Activated T-helper 9 cell treated with anti-CD3 and anti-CD28 coated beads, Interleukin-2, amount 50 U/mL, for 16 hours (primary cell): Measurements from ENCODE around the gene ACBD6.

ENCODE experiments used
- DNase-seq: peaks from one replicate; pipeline ENCODE4 v3.0.0-alpha.2; 2020; ENCODE audit warnings: low read depth

ACBD6 gene

GRCh38 chr1:180525715-180526039 lies 23.3 kb upstream of the ACBD6 start:
- no peak for DNase-seq

- DNase-seq, result no peak
These were observed 22.7 kb upstream of the ACBD6 start for GRCh38 chr1:180524915-180525714.

DNA sequence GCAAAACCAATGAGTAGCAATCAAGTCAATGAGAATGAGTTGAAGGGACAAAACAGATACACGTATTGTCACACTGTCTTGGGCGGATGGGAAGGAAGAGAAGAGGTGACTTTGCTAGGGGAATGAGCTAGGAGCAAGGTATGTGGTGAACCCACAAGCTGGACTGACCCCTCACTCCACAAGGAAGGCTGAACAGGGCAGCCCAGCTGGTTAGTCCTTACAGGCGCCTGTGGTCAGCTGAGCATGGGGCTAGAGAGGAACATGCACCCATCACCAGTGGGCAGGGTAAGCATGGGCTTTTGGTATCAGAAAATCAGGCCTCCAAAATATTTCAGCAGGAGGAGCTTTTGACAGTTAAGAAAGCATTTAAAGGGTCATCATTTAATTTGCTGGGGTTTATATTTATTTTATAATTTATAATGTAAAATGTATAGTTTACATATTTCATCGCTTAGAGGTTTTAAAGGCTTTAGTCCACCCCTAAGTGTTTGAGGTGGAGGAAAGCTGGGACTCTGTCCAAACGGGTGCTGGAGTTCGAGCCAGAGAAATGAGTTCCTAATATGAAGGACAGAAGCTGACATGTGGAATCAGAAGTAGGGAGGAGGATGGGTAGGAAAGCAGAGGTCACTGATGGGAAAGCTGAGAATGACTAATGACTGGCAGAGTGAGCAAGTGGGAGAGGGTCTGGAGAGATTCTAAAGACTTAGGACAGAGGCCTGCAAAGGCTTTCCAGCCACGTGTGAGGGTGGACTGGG lies 22.0 kb upstream of the ACBD6 start:
- DNase-seq, result no peak

DNA sequence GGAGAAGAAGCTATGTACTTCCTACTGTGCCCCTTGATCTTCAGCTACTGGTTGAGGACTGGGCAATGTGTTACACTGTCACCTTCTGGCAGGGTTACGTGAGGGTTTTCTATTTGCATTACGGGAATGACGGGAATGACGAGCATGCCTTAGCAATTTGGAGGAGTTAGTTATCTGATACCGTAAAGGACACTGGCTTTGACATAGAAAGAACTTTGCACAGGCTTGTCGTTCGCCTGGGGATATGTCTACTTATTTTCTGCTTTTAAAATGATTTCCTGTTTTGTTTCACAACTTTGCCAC lies 19.8 kb upstream of the ACBD6 start:
- DNase-seq, result no peak

- no peak for DNase-seq
These were observed 19.3 kb upstream of the ACBD6 start for GRCh38 chr1:180521474-180522212.

DNA sequence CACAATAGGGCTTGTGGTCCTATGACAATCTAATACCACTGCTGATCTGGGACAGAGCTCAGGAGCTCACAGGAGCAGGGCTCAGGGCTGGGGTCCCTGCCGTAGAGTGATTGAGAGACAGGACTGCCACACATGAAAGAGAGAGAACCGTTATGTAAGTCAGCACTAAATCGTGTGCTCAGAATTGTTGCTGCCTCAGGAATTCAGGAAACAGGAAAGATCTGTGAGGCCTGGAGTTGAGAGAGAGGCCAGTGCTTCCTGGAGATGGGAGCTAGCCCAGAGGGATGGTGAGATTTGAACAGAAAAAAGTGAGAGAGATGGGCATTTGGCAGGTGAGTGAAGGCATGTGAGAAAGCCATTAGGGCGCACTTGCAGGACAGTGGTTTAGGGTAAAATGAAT lies 17.5 kb upstream of the ACBD6 start:
- no peak for DNase-seq

DNA sequence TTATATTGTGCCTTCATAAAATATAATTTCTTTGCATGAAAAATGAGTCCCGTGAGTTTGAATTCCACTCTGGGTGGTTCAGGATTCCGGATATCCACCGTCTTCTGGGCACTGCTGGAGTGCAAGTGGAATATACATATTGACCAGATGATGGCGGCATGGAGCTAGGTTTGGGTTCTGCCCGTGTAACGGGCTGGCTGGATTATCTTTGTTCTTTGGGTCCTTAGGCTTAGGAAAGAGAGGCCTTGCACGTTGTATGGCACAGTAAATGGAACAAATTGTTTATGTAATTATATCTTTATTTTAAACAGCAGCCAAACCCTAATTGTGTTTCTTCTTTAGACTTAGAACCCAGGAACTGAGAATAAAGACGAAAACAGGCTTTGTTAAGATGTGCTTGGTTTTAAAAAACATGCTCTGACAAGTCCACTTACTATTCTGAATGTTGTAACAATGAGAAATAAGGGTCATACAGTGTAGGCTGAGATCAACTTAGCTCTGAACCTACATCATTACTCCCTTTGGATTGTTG lies 13.5 kb upstream of the ACBD6 start:
- DNase-seq, result peak; percentile 15

DNA sequence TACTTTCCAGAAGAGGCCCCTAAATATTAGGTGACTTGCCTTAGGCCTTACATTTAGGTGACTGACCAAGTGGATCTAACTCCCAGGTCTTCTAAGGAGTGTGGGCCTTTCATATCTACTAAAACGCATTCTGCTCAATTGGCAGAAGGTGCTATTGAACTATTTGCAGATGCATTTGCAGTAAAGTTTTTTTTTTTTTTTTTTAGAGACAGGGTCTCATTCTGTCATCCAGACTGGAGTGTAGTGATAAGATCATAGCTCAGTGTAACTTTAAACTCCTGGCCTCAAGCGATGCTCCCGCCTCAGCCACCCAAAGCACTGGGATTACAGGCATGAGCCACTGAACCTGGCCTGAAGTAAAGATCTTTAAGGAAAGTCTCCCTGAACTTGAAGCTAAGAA lies 13.0 kb upstream of the ACBD6 start:
- DNase-seq, result no peak

- DNase-seq, result no peak
These were observed 11.2 kb upstream of the ACBD6 start for GRCh38 chr1:180513531-180513930.

- DNase-seq, result no peak
These were observed 8.5 kb upstream of the ACBD6 start for GRCh38 chr1:180510882-180511281.

DNA sequence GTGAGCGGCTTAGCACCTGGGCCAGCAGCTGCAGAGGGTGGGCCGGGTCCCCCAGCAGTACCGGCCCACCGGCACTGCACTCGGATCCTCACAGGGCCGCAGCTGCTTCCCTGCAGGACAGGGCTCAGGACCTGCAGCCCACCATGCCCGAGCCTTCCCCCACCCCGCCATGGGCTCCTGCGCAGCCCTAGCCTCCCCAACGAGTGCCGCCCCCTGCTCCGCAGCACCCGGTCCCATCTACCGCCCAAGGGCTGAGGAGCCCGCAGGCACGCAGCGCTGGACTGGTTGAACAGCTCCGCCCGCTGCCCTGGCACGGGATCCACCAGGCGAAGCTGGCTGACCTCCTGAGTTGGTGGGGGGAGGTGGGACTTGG lies 6.3 kb upstream of the ACBD6 start:
- DNase-seq, result no peak

DNA sequence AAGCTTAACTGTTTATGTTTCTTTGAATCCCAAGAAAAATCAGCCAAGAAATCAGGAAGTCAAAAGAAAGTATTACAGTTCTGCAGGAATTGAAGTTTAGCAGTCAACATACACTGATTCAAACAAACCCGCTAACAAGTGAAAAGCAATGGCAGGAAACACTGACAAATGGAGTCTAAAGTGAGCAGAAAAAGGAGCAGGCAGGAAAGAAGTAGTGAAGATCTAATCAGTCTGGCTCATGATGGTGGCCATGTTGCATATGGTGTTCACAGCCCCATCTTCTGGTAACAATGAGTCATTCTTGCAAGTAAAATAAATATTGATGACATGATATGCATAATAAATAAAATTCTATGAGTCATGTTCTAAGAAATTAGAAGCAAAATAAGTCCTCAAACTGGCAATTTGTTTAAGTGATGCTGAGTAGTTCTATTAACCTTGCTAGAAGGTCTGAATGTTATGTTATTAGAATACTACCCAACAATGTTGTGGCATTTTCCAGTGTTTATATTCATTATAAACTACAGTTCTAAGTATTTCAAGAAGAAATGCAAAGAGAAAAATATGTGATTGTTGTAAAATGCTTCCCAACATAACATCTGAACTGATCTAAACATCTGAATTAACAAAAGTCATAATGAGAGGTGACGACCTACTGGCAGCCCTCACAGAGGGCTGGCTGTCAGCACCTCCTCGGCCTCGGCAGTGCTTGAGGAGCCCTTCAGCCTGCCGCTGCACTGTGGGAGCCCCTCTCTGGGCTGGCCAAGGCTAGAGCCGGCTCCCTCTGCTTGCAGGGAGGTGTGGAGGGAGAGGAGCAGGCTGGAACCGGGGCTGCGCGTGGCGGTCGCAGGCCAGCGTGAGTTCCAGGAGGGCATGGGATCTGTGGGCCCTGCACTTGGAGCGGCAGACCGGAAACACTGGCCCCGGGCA lies 5.7 kb upstream of the ACBD6 start:
- DNase-seq, result no peak

DNA sequence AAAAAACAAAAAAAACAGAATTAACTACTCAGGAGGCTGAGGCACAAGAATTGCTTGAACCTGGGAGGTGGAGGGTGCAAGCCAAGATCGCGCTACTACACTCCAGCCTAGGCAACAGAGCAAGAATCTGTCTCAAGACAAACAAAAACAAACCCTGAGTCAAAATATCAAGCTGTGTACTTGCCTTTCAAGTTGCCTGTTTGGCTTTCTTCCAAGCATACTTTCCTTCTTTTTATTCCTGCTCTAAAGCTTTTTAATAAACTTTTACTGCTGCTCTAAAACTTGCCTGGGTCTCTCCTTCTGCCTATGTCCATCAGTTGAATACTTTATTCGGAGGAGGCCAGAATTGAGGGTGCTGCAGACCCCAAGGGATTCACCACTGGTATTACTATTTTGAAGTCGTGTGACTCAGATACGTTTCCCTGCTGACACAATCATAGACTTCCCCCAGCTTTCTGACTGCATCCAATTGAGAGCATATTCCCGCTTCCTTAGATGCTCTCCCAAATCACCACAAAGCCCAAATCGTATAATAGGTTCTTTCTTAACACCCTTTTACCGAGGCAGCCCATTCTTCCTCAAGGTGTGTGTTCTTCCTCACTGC lies 3.5 kb upstream of the ACBD6 start:
- no peak for DNase-seq

DNA sequence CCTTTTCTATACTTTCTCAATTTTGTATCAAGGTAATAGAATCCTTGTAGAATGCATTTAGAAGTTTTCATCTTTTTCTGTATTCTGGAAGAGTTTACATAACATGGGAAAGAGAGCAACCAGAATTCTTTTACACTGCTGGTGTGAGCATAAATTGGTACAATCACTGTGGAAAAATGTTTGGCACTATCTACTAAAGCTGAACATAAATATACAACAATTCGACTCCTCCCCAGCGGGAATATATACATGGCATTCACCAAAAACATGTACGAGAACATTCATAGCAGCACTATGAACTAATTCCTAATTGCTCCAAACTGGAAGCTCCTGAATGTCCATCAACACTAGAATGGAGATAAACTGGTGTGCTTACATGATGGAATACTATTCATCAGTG lies 1.8 kb upstream of the ACBD6 start:
- DNase-seq, result no peak

DNA sequence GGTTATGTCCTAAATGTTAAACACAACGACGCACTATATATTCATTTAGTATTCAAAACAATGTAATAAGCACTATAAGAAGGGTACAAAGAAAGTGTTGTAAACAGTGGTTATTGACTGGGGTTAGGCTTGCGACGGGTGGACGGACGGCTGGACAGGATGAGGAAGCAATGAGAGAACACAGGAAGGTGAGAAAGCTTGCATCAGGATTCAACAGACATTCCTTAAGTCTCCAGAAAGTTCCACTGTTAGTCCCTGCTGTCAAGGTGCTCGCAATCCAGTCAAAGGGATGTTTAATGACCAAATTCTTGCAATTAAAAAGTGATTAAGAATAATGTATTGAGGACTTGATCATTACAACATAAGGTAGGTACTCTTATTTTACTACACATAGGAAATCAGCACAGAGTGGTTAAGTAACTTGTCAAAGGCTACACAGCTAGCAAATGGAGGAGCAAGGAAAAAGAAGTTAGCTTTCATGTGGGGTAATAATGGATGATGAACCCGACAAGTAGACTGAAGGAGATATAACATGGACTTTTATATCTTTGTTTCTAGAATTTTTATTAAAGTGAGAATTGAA lies 994 bp upstream of the ACBD6 start:
- no peak for DNase-seq

- DNase-seq, result no peak
These were observed 464 bp downstream of the ACBD6 start for GRCh38 chr1:180501865-180502360.

GRCh38 chr1:180500689-180501088 lies 1.7 kb downstream of the ACBD6 start:
- no peak for DNase-seq

DNA sequence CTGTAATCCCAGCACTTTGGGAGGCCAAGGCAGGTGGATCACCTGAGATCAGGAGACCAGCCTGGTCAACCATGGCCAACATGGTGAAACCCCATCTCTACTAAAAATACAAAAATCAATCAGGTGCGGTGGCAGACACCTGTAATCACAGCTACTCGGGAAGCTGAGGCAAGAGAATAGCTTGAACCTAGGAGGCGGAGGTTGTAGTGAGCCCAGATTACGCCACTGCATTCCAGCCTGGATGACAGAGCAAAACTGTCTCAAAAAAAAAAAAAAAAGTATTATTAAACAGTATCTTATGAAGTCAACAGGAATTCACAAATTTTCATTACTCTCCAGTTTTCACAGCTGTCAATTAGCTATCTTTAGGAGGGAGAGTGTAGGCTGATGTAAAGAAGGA lies 3.8 kb downstream of the ACBD6 start:
- DNase-seq, result no peak

DNA sequence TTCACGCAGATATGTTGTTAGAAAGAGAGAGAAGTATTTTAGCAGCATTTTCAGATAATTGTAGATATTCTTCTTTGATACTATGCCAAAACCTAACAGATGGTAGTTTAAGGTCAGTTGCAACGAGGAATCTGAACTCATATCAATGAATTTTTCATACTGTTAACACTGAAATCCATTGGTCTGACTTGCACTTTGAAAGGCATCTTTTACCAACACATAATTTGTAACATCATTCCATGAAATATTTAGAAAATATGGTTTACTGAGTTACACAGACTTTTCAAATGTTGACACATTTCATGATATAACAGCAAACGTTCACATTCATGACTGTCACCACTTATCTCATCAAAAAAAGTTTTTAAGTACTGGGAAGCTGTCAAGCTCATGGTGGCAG lies 4.6 kb downstream of the ACBD6 start:
- DNase-seq, result no peak

DNA sequence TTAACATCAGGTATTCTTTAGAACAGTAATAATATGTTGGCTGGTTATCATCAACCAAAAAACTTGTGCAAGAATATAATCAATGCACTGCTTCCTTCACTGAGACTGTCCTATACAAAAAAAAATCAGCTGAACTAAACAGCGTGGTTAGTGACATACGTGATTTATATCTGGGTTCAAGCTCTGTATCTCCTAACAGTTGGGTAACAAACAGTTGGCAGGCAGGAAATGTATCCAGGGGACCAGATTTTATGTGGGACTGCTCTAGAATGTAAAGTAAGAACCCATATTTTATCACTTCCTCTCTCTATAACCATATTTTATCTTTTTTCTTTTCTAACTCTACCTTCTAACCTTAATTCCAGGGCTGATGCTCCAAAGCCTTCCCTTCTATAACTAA lies 8.0 kb downstream of the ACBD6 start:
- DNase-seq, result no peak

DNA sequence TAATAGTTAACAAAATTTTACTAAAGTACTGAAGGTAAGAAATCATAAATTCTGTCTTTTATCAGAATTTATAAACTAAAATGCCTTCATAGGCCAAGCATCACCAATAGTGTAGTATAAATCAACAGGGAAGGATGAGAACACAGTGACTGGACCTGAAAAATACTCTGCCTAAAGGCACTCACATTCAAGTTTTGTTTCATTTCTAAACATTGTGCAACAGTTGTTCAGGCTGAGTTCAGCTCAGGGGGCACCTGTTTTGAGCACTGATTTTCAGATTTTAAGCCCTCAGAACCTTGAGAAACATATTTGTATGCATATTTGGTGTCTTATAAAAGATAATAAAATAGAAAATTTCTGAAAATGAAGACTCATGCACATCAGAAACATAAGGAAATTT lies 12.4 kb downstream of the ACBD6 start:
- DNase-seq, result no peak
